HG02642 (cell line): ENCODE results near the gene CACTIN.
"Not testable (repeated sequence)": the region's sequence is repeated elsewhere in the genome, so short reads cannot be mapped to it uniquely, and the experiment has no call there.

Experiments
- ATAC-seq: cut with Tn5 transposase; IDR thresholded peaks from one replicate; pipeline ENCODE4 v1.9.1; 2021; ENCODE audit warnings: mild to moderate bottlenecking; ENCODE audit not compliant: unreplicated experiment, poor library complexity

Gene CACTIN

GRCh38 chr19:3626473-3627350, at the start of gene CACTIN:
TSS of gene CACTIN (minus strand) at chr19:3626790. CDS start at chr19:3626762, 28 bp downstream.
- peak; percentile 88 for ATAC-seq

- ATAC-seq: no peak
These were observed 48.4 kb upstream of the CACTIN start for GRCh38 chr19:3674784-3675543.

- ATAC-seq: no peak
These were observed 47.2 kb upstream of the CACTIN start for GRCh38 chr19:3673506-3674439.

GRCh38 chr19:3672993-3673392, 46.4 kb upstream of the CACTIN start:
- ATAC-seq: no peak

GRCh38 chr19:3672575-3672948, 46.0 kb upstream of the CACTIN start:
- ATAC-seq: no peak

GRCh38 chr19:3671680-3672574, 45.3 kb upstream of the CACTIN start:
- ATAC-seq: no peak

- no peak for ATAC-seq
These were observed 44.4 kb upstream of the CACTIN start for GRCh38 chr19:3670796-3671679.

GRCh38 chr19:3669947-3670795, 43.6 kb upstream of the CACTIN start:
- ATAC-seq: no peak

- no peak for ATAC-seq
These were observed 42.7 kb upstream of the CACTIN start for GRCh38 chr19:3669082-3669946.

GRCh38 chr19:3668331-3669081, 41.9 kb upstream of the CACTIN start:
- ATAC-seq: no peak

GRCh38 chr19:3667766-3668165, 41.2 kb upstream of the CACTIN start:
- ATAC-seq: no peak

- ATAC-seq: no peak
These were observed 40.5 kb upstream of the CACTIN start for GRCh38 chr19:3667037-3667638.

- ATAC-seq: not testable (repeated sequence)
These were observed 39.9 kb upstream of the CACTIN start for GRCh38 chr19:3666545-3666856.

GRCh38 chr19:3665681-3666544, 39.3 kb upstream of the CACTIN start:
- ATAC-seq: peak; percentile 51
